ENCODE measurements around the gene CA9. TPM values are rescaled to one million over a fixed set of nuclear protein-coding genes. Genes with fewer than 3 reads are reported as not detected.

Gene CA9
- total RNA-seq, 1 donor from 2014 or later = 1.1 TPM

DNA sequence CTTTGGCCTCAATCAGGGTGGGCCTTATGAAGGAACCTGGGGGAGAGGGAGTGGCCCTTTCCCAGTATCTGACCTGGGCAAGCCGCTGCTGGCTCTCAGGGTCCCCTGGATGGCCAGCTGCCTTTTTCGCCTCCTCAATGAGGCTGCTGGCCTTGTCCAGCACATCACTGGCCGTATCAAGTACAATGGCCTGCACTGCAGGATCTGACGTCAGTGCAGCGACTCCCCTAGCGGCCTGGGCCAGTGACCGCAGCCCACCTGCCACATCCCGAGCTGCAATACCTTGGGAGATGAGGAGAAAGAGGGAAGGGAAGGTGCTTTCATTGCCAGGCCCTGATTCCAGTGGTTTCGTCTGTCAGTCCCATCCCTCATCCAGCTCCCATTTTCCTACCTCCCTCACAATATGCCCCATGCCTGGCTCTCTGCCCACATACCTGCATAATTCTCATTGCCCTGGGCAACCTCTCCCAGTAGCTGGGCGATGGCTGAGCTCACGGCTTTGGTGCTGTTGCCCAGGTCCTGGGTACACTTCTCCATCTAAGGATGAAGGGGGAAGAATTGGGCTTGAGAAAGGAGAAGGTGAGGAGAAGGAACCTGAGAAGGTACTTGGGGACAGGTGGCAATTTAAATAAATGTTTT, 39.2 kb downstream of the CA9 start:
- TF ChIP-seq CTCF (IDR thresholded peaks at IDR 0.05; ENCODE audit: unreplicated experiment) = no peak
- no peak overlapping the region for H3K27ac Mint-ChIP-seq
- peaks cover 59% of the 10 kb centered on the region for H3K36me3 Mint-ChIP-seq
- H3K27me3 Mint-ChIP-seq (ENCODE audit: low read depth) = no peaks in the 10 kb centered on the region
- H3K4me1 Mint-ChIP-seq = no peaks in the 10 kb centered on the region
- H3K9me3 Mint-ChIP-seq = no peaks in the 10 kb centered on the region
- DNase-seq (ENCODE audit: low spot score in 2 of 2, unreplicated experiment in 2 of 2) = no peak
- no peak overlapping the region for H3K4me3 Mint-ChIP-seq

DNA sequence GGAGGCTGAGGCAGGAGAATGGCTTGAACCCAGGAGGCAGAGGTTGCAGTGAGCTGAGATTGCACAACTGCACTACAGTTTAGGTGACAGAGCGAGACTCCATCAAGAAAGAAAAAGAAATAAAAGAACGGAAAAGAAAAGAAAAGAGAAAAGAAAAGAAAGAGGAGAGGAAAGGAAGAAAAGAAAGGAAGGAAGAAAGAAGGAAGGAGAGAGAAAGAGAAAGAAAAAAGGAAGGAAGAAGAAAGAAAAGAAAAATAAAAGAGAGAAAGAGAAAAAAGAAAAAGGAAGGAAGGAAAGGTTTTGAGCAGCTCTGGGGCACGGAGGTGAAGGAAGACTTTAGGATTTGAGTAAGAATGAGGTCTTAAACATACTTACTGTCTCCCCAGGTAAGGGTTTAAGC, 39.9 kb downstream of the CA9 start:
- TF ChIP-seq CTCF (IDR thresholded peaks at IDR 0.05; ENCODE audit: unreplicated experiment) = no peak
- no peaks in the 10 kb centered on the region for H3K4me1 Mint-ChIP-seq
- H3K36me3 Mint-ChIP-seq = peaks cover 58% of the 10 kb centered on the region
- H3K27me3 Mint-ChIP-seq (ENCODE audit: low read depth) = no peaks in the 10 kb centered on the region
- no peak overlapping the region for H3K4me3 Mint-ChIP-seq
- no peak for DNase-seq (ENCODE audit: low spot score in 2 of 2, unreplicated experiment in 2 of 2)
- no peak overlapping the region for H3K27ac Mint-ChIP-seq
- H3K9me3 Mint-ChIP-seq = no peaks in the 10 kb centered on the region

DNA sequence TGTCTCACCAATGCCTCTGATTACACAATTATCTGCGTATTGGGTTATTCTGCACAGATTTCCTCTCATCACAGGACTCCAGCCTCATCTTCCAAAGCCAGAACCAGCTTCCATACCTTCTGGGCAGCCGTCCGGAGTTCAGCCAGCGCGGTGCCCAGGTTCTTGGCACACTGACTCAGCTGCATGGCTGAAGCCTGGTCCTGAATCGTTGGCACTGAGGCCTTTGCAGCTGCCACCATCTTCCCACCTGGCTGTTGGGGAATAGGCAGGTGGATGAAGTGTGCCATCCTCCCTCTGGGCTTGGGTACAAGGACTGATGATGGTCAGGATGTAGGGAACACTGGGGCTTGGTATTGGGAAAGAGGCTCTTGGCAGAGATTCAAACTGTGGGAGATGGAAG, 40.4 kb downstream of the CA9 start:
- H3K4me3 Mint-ChIP-seq = no peak overlapping the region
- H3K36me3 Mint-ChIP-seq = peaks cover 57% of the 10 kb centered on the region
- no peak overlapping the region for H3K27ac Mint-ChIP-seq
- TF ChIP-seq CTCF (IDR thresholded peaks at IDR 0.05; ENCODE audit: unreplicated experiment) = no peak
- H3K9me3 Mint-ChIP-seq = no peaks in the 10 kb centered on the region
- H3K27me3 Mint-ChIP-seq (ENCODE audit: low read depth) = no peaks in the 10 kb centered on the region
- DNase-seq (ENCODE audit: low spot score in 2 of 2, unreplicated experiment in 2 of 2) = no peak
- no peaks in the 10 kb centered on the region for H3K4me1 Mint-ChIP-seq

DNA sequence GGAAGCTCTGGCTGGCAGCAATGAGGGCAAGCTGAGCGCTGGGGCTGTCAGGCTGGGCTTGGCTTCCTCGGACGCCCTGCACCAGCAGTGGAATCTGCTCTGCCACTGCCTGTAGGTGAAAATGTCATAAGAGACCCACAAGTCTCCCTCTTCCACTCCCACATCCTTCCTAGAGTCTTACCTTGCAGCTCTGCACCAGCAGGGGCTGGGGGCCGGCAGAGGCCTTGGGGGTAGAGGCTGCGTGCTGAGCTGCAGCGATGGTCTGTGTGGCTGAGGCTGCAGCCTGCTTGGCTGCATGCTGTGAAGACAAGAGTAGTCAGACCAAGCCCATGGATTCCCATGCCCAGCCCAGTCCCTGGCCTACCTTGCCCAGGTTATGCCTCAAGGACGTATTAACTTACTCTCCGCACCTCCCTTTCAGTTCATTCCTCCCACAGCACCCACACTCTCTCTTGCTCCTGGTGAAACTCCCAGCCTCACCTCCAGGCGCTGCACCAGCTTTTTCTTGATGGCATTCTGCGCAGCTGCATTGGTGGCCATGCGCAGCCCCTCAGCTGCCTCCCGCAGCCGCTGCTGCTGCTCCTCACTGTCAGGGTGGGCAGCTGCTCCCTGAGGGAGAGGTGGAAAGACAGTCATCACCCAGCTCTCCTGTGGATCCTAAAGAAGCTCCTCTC, 41.0 kb downstream of the CA9 start:
- no peak for TF ChIP-seq CTCF (IDR thresholded peaks at IDR 0.05; ENCODE audit: unreplicated experiment)
- Mint-ChIP-seq H3K27ac (no peak overlapping the region), H3K9me3 (no peaks in the 10 kb centered on the region)

GRCh38 chr9:35716230-35716629, 42.5 kb downstream of the CA9 start:
- Mint-ChIP-seq H3K36me3 (peaks cover 52% of the 10 kb centered on the region), H3K27me3 (ENCODE audit: low read depth) (no peaks in the 10 kb centered on the region), H3K27ac (no peak overlapping the region), H3K9me3 (no peaks in the 10 kb centered on the region), H3K4me3 (no peak overlapping the region), H3K4me1 (no peaks in the 10 kb centered on the region)
- no peak for DNase-seq (ENCODE audit: low spot score in 2 of 2, unreplicated experiment in 2 of 2)
- no peak for TF ChIP-seq CTCF (IDR thresholded peaks at IDR 0.05; ENCODE audit: unreplicated experiment)

More for the DNA sequence above, 41.0 kb downstream of the CA9 start:
- Mint-ChIP-seq H3K27me3 (ENCODE audit: low read depth) (no peaks in the 10 kb centered on the region), H3K36me3 (peaks cover 59% of the 10 kb centered on the region), H3K4me3 (no peak overlapping the region), H3K4me1 (no peaks in the 10 kb centered on the region)
- no peak for DNase-seq (ENCODE audit: low spot score in 2 of 2, unreplicated experiment in 2 of 2)
